HL-60 (cell line): ENCODE results near the gene EPN2.

Source experiments
- DNase-seq, 2 experiments: peaks; one replicate each; pipeline ENCODE4 v3.0.0-alpha.2; 2010 to 2020; ENCODE audit warnings: low read depth in 1 of 2, low spot score in 1 of 2
- H3K27ac ChIP-seq: fragments of 250-450 bp; sonication (Bioruptor Pico); replicated peaks from 2 replicates; pipeline ENCODE4 v1.5.1; 2020; ENCODE audit warnings: mild to moderate bottlenecking, moderate library complexity
- H3K27me3 ChIP-seq: fragments of 250-450 bp; sonication (Bioruptor Pico); 2 replicates; pipeline ENCODE4 v1.5.1; 2021; ENCODE audit warnings: mild to moderate bottlenecking, moderate library complexity; ENCODE audit not compliant: insufficient read depth, poor library complexity, severe bottlenecking
- H3K4me3 ChIP-seq: replicated peaks from 2 replicates; pipeline ENCODE4 v1.5.1; 2011; ENCODE audit warnings: mild to moderate bottlenecking, control low read depth, low read length; ENCODE audit not compliant: insufficient read depth
- CTCF ChIP-seq: IDR thresholded peaks from one replicate; pipeline ENCODE4 v1.5.1; 2011; ENCODE audit warnings: low read length, control low read depth, inconsistent platforms; ENCODE audit not compliant: insufficient read depth
- GABPA ChIP-seq: IDR thresholded peaks from 2 replicates; pipeline ENCODE4 v1.6.1; 2012; ENCODE audit warnings: low read depth
- POLR2AphosphoS5 ChIP-seq: IDR thresholded peaks from 2 replicates; pipeline ENCODE4 v1.6.1; 2012; ENCODE audit warnings: low read depth
- REST ChIP-seq: IDR thresholded peaks from 2 replicates; pipeline ENCODE4 v1.6.1; 2012; ENCODE audit warnings: low read depth; ENCODE audit not compliant: insufficient replicate concordance
- SPI1 ChIP-seq: IDR thresholded peaks from 2 replicates; pipeline ENCODE4 v1.6.1; 2012; ENCODE audit warnings: low read depth, mild to moderate bottlenecking, borderline replicate concordance

EPN2 gene

GRCh38 chr17:19376811-19377210 lies 139.6 kb downstream of the EPN2 start:
- DNase-seq = no peak
- H3K27me3 ChIP-seq = no peaks in the 10 kb centered on the region
- TF ChIP-seq REST (no peak), SPI1 (no peak), POLR2AphosphoS5 (no peak), CTCF (no peak), GABPA (no peak)
- H3K4me3 ChIP-seq = peak overlapping the region; percentile 63
- no peak overlapping the region for H3K27ac ChIP-seq

- Histone ChIP-seq H3K27me3 (no peaks in the 10 kb centered on the region), H3K4me3 (peak overlapping the region; percentile 63), H3K27ac (peak overlapping the region; percentile 87)
- DNase-seq = peak; percentile 88 to 92
- TF ChIP-seq CTCF = no peak
- TF ChIP-seq SPI1 = no peak
- peak; percentile 87 for TF ChIP-seq REST
- TF ChIP-seq POLR2AphosphoS5 = peak; percentile 47; the same call in 1 of the 2 replicates
- TF ChIP-seq GABPA = peak; percentile 84
Measured at GRCh38 chr17:19377602-19378415, 140.6 kb downstream of the EPN2 start.

- DNase-seq = no peak
- H3K27ac ChIP-seq = peak within 1 kb of the TSS; percentile 87
- no peaks in the 10 kb centered on the region for H3K27me3 ChIP-seq
- peak within 1 kb of the TSS; percentile 63 for H3K4me3 ChIP-seq
- no peak for TF ChIP-seq REST
- TF ChIP-seq CTCF = no peak
- TF ChIP-seq POLR2AphosphoS5 = no peak
- TF ChIP-seq GABPA = no peak
- TF ChIP-seq SPI1 = no peak
Measured at GRCh38 chr17:19378416-19379360, 141.5 kb downstream of the EPN2 start, which contains the start of gene MAPK7. MAPK7 (plus strand) TSS chr17:19378498; CDS start chr17:19378901, 403 bp downstream.
